GM10266 (cell line): ENCODE data around the gene CD6.

Experiments used
- DNase-seq: peaks from one replicate; pipeline ENCODE4 v3.0.0; 2012; ENCODE audit errors: extremely low spot score
- CTCF ChIP-seq: IDR thresholded peaks from 2 replicates; pipeline ENCODE4 v1.5.1; 2012; ENCODE audit warnings: mild to moderate bottlenecking, low read depth; ENCODE audit not compliant: control insufficient read depth, insufficient read depth; ENCODE audit errors: missing control alignments

CD6 gene

GRCh38 chr11:60953781-60954180 lies 17.7 kb upstream of the CD6 start:
- TF ChIP-seq CTCF: no peak
- DNase-seq: no peak

GRCh38 chr11:60954421-60954820 lies 17.1 kb upstream of the CD6 start:
- TF ChIP-seq CTCF: no peak

DNA sequence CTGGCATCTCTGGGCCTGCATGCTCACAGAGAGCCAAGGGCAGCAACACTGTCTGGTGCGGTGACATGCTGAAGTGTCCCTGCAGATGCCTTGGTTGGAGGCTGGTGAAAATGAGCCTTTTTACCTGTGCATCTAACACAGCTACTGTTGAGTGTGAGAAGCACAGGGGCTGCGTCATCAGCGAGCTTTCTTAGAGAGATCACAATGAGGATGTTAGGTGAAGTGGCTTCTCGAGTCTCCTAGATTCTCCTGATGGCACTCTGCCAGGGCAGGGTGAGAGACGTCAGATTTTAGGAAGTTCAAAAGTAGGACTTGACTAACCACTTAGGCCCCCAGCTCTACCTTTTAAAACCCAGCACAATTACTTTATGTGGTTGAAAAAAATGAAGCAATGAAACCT lies 15.9 kb upstream of the CD6 start:
- no peak for DNase-seq
- no peak for TF ChIP-seq CTCF

More at GRCh38 chr11:60954421-60954820, 17.1 kb upstream of the CD6 start:
- peak; percentile 63 for DNase-seq

- no peak for DNase-seq
- no peak for TF ChIP-seq CTCF
Measured at GRCh38 chr11:60957188-60957587, 14.3 kb upstream of the CD6 start.

GRCh38 chr11:60959431-60959830 lies 12.0 kb upstream of the CD6 start:
- TF ChIP-seq CTCF: no peak
- DNase-seq: no peak

GRCh38 chr11:60960405-60960804 lies 11.1 kb upstream of the CD6 start:
- TF ChIP-seq CTCF: no peak
- no peak for DNase-seq

GRCh38 chr11:60964801-60965200 lies 6.7 kb upstream of the CD6 start:
- no peak for DNase-seq
- no peak for TF ChIP-seq CTCF
